PC-9 (cell line): ENCODE measurements around the gene IFIT2. TPM values are rescaled to one million over a fixed set of nuclear protein-coding genes. Genes with fewer than 3 reads are reported as not detected.

Source experiments
- BruUV-seq: library from RNA; stranded (reverse); fragments of 400-500 nt; replicated peaks from 2 replicates; lab custom pipeline; 2021; lab: Mats Ljungman, UMichigan
- CTCF ChIA-PET: fragments of 300-600 bp; sonication (Branson Sonifier 250); formaldehyde crosslinking; loops from one replicate; lab custom pipeline; 2022; ENCODE audit warnings: antibody characterized with exemption; lab: Charles Lee
- POLR2A ChIA-PET: fragments of 300-600 bp; sonication (Branson Sonifier 250); formaldehyde crosslinking; loops from one replicate; lab custom pipeline; 2022; ENCODE audit warnings: antibody characterized with exemption; ENCODE audit not compliant: unreplicated experiment; lab: Charles Lee
- DNase-seq, 2 experiments: peaks; one replicate each; pipeline versions ENCODE4 v3.0.0 to v3.0.0-alpha.2; 2015 to 2022; ENCODE audit warnings: mixed read lengths in 1 of 2
- H2AFZ ChIP-seq: fragments of 200-600 bp; sonication (generic); 2 replicates; pipeline ENCODE4 v1.8.1; 2017; ENCODE audit warnings: antibody characterized with exemption
- H3F3A ChIP-seq: fragments of 200-600 bp; sonication (generic); 2 replicates; pipeline ENCODE4 v1.8.1; 2017; ENCODE audit warnings: antibody characterized with exemption, mild to moderate bottlenecking, low read depth; ENCODE audit not compliant: insufficient read depth
- H3K27ac ChIP-seq: fragments of 200-600 bp; sonication (generic); 2 replicates; pipeline ENCODE4 v1.6.1; 2016; ENCODE audit warnings: mixed run types
- H3K27me3 ChIP-seq: fragments of 200-600 bp; sonication (generic); 2 replicates; pipeline ENCODE4 v1.6.1; 2016; ENCODE audit warnings: low read depth, mixed run types; ENCODE audit not compliant: insufficient read depth
- H3K36me3 ChIP-seq: fragments of 200-600 bp; sonication (generic); 2 replicates; pipeline ENCODE4 v1.6.1; 2016; ENCODE audit warnings: low read depth, mixed run types
- H3K4me1 ChIP-seq: fragments of 200-600 bp; sonication (generic); replicated peaks from 2 replicates; pipeline ENCODE4 v1.6.1; 2016; ENCODE audit warnings: mixed run types; ENCODE audit not compliant: insufficient read depth
- H3K4me2 ChIP-seq: fragments of 200-600 bp; sonication (generic); 2 replicates; pipeline ENCODE4 v1.6.1; 2017; ENCODE audit warnings: mixed run types
- H3K4me3 ChIP-seq: fragments of 200-600 bp; sonication (generic); 2 replicates; pipeline ENCODE4 v1.6.1; 2016; ENCODE audit warnings: mixed run types
- H3K79me2 ChIP-seq: fragments of 200-600 bp; sonication (generic); 2 replicates; pipeline ENCODE4 v1.6.1; 2017; ENCODE audit warnings: low read depth, mixed run types
- H3K9me2 ChIP-seq: fragments of 200-600 bp; sonication (generic); 2 replicates; pipeline ENCODE4 v1.8.1; 2017; ENCODE audit warnings: mild to moderate bottlenecking; ENCODE audit not compliant: insufficient read depth
- H3K9me3 ChIP-seq: fragments of 200-600 bp; sonication (generic); 2 replicates; pipeline ENCODE4 v1.8.1; 2016; ENCODE audit warnings: low read depth; ENCODE audit not compliant: insufficient read depth
- H4K20me1 ChIP-seq: fragments of 200-600 bp; sonication (generic); 2 replicates; pipeline ENCODE4 v1.8.1; 2017; ENCODE audit not compliant: insufficient read depth
- EZH2 ChIP-seq: fragments of 200-600 bp; sonication (generic); IDR thresholded peaks from 2 replicates; pipeline ENCODE4 v1.8.0; 2017; ENCODE audit warnings: antibody characterized with exemption, low read depth
- intact Hi-C: fragments of 100-400 bp; cut with micrococcal nuclease; formaldehyde crosslinking; loops from one replicate; pipeline ENCODE4 v1.10.0; 2022; ENCODE audit not compliant: unreplicated experiment
- total RNA-seq: library from RNA; stranded (reverse); gene quantifications from 2 replicates; pipeline ENCODE4 v1.2.3, GENCODE V29; 2021
- TF ChIP-seq, protein P1 (sequence below): fragments of 200-600 bp; sonication (generic); conservative IDR thresholded peaks from 2 replicates; pipeline ENCODE4 v1.6.1; 2017; ENCODE audit warnings: mixed run types, antibody characterized with exemption, mild to moderate bottlenecking, moderate library complexity

The IFIT2 gene
- total RNA-seq, 1 experiment from 2014 or later: 4.4 TPM

GRCh38 chr10:89345367-89346000 lies 43.6 kb downstream of the IFIT2 start:
- Histone ChIP-seq H4K20me1 (no peaks in the 10 kb centered on the region), H3F3A (peaks cover 23% of the 10 kb centered on the region; the same call in 1 of the 2 replicates), H3K4me1 (peaks cover 26% of the 10 kb centered on the region), H3K9me2 (no peaks in the 10 kb centered on the region), H2AFZ (no peak overlapping the region), H3K4me2 (no peak overlapping the region), H3K27ac (peak overlapping the region; percentile 95), H3K79me2 (no peaks in the 10 kb centered on the region), H3K36me3 (no peaks in the 10 kb centered on the region), H3K27me3 (no peaks in the 10 kb centered on the region), H3K9me3 (no peaks in the 10 kb centered on the region), H3K4me3 (no peak overlapping the region)
- DNase-seq: no peak
- POLR2A ChIA-PET: interaction anchor here (0.9 kb wide), 1 partner anchor 86 kb away, joined by 11 read pairs; no protein-coding TSS in a partner anchor
- CTCF ChIA-PET: no interaction called here
- intact Hi-C loops: no loop called here
- BruUV-seq: no TSS peak
- TF ChIP-seq, protein P1, sequence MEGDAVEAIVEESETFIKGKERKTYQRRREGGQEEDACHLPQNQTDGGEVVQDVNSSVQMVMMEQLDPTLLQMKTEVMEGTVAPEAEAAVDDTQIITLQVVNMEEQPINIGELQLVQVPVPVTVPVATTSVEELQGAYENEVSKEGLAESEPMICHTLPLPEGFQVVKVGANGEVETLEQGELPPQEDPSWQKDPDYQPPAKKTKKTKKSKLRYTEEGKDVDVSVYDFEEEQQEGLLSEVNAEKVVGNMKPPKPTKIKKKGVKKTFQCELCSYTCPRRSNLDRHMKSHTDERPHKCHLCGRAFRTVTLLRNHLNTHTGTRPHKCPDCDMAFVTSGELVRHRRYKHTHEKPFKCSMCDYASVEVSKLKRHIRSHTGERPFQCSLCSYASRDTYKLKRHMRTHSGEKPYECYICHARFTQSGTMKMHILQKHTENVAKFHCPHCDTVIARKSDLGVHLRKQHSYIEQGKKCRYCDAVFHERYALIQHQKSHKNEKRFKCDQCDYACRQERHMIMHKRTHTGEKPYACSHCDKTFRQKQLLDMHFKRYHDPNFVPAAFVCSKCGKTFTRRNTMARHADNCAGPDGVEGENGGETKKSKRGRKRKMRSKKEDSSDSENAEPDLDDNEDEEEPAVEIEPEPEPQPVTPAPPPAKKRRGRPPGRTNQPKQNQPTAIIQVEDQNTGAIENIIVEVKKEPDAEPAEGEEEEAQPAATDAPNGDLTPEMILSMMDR: no peak
- no peak for TF ChIP-seq EZH2

GRCh38 chr10:89346405-89347254 lies 44.8 kb downstream of the IFIT2 start:
- H3F3A ChIP-seq: peaks cover 35% of the 10 kb centered on the region
- H3K4me1 ChIP-seq: peaks cover 38% of the 10 kb centered on the region
- BruUV-seq: no TSS peak
- no peaks in the 10 kb centered on the region for H4K20me1 ChIP-seq
- H3K4me3 ChIP-seq: no peak overlapping the region
- no peaks in the 10 kb centered on the region for H3K79me2 ChIP-seq
- peak in 1 of 2 experiments; percentile 86 for DNase-seq
- no peaks in the 10 kb centered on the region for H3K27me3 ChIP-seq
- H3K9me3 ChIP-seq: no peaks in the 10 kb centered on the region
- H3K27ac ChIP-seq: peak overlapping the region; percentile 95
- ChIA-PET POLR2A (interaction anchor here (0.6 to 0.9 kb wide), 2 partner anchors 26 to 85 kb away, joined by 4 to 11 read pairs; no protein-coding TSS in a partner anchor), CTCF (no interaction called here)
- H3K9me2 ChIP-seq: no peaks in the 10 kb centered on the region
- TF ChIP-seq, protein P1: no peak
- TF ChIP-seq EZH2: no peak
- intact Hi-C loops: no loop called here
- peak overlapping the region; percentile 54 for H3K4me2 ChIP-seq
- H2AFZ ChIP-seq: 0 out of 2 replicates have a peak overlapping the region, but pooled peaks have one; percentile 56
- H3K36me3 ChIP-seq: no peaks in the 10 kb centered on the region

DNA sequence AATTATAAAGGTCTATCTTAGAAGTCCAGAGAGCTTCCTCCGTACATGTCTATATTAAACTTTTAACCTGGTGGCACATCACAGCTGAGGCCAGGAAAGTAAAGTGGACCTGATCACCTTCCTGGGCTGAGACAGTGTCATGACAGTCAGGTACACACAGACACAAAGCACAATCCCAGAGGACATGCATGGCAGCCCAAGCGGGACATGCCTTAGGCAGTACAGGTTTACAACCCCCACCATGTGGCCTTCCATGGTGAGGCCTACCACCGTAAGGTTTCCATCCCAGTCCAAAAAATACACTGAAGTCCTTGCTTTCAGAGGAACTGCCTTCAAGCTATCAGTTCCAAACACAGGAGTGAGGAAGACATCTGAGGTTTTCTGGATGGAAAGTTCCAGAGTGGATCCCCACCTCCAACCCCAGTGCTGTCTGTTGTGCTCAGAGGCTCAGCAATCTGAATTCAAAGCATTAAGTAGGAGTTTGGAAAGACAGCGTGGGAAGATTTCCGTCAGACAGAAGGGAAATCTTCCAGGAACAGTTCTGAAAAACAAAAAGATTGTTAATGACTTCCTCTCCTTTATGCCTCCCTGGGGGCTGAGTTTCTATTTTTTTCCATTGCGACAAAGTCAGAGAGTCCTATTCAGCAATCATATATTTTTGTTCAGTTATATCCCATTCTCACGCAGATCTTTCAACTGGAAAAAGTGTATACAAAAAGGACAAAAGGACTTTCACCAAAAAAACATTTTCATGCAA lies 46.0 kb downstream of the IFIT2 start:
- Histone ChIP-seq H3K79me2 (no peaks in the 10 kb centered on the region), H3K4me1 (peaks cover 46% of the 10 kb centered on the region), H3K9me3 (no peaks in the 10 kb centered on the region), H3K27me3 (no peaks in the 10 kb centered on the region), H3K27ac (peak overlapping the region; percentile 95), H3K36me3 (no peaks in the 10 kb centered on the region), H3K4me2 (no peak overlapping the region), H3K4me3 (no peak overlapping the region), H4K20me1 (no peaks in the 10 kb centered on the region), H2AFZ (no peak overlapping the region), H3F3A (peaks cover 43% of the 10 kb centered on the region), H3K9me2 (no peaks in the 10 kb centered on the region)
- DNase-seq: no peak
- no TSS peak for BruUV-seq
- CTCF ChIA-PET: interaction anchor here (0.6 kb wide), 1 partner anchor 112 kb away, joined by 4 read pairs; no protein-coding TSS in a partner anchor
- TF ChIP-seq, protein P1: no peak
- intact Hi-C loops: no loop called here
- POLR2A ChIA-PET: interaction anchor here (0.7 kb wide), 1 partner anchor 1672 kb away, joined by 3 read pairs; no protein-coding TSS in a partner anchor
